HepG2 (cell line): ENCODE data around the gene DOCK11. TPM values are rescaled to one million over a fixed set of nuclear protein-coding genes. Genes with fewer than 3 reads are reported as not detected.

Experiments used
- ATAC-seq: fragments of 200-7000 bp; cut with Tn5 transposase; 3 replicates; pipeline ENCODE4 v1.9.1; 2020; ENCODE audit warnings: mild to moderate bottlenecking, moderate library complexity
- BruUV-seq: library from RNA; stranded (reverse); fragments of 400-500 nt; replicated peaks from 2 replicates; lab custom pipeline; 2021; lab: Mats Ljungman, UMichigan
- CTCF ChIA-PET: fragments of 300-600 bp; formaldehyde crosslinking; extraction: SDS; loops from one replicate; lab custom pipeline; 2021; ENCODE audit warnings: low total read pairs, inconsistent platforms, low intra/inter-chr PET ratio; lab: Yijun Ruan, JAX
- POLR2A ChIA-PET: fragments of 350-600 bp; sonication (Branson Sonifier 250); formaldehyde crosslinking; loops from one replicate; lab custom pipeline; 2020; ENCODE audit warnings: antibody characterized with exemption, inconsistent platforms; lab: Yijun Ruan, JAX
- DNase-seq: peaks from one replicate; pipeline ENCODE4 v3.0.0-alpha.2; 2015; ENCODE audit warnings: low spot score
- FAIRE-seq: peaks from 3 replicates; lab custom pipeline; 2011; peaks lifted over from hg19 to GRCh38; lab: Jason Lieb, UNC
- H2AFZ ChIP-seq: one replicate; pipeline ENCODE4 v1.6.1; 2011; ENCODE audit warnings: low read length, inconsistent platforms
- H3K27ac ChIP-seq: fragments of 300-600 bp; 3 replicates; pipeline ENCODE4 v1.8.0; 2011; ENCODE audit warnings: mixed run types, mild to moderate bottlenecking, mixed read lengths, low read length, inconsistent platforms; ENCODE audit not compliant: insufficient read depth; ENCODE audit errors: extremely low read length
- H3K27me3 ChIP-seq, 2 experiments: fragments of 200-600 bp in 1 of 2; 2 replicates in 1 of 2; 3 replicates in 1 of 2; pipeline versions ENCODE4 v1.6.0 to v1.8.0; 2011; ENCODE audit warnings: low read length in 2 of 2, mild to moderate bottlenecking in 2 of 2, moderate library complexity in 2 of 2, inconsistent platforms in 1 of 2; ENCODE audit not compliant: insufficient read depth in 2 of 2, control insufficient read depth in 1 of 2
- H3K36me3 ChIP-seq, 2 experiments: fragments of 200-600 bp in 1 of 2; replicated peaks in 1 of 2; 2 replicates in 1 of 2; 3 replicates in 1 of 2; pipeline versions ENCODE4 v1.5.1 to v1.8.0; 2011; ENCODE audit warnings: low read length in 2 of 2, inconsistent platforms in 1 of 2; ENCODE audit not compliant: insufficient read depth in 2 of 2, control insufficient read depth in 1 of 2
- H3K4me1 ChIP-seq: 2 replicates; pipeline ENCODE4 v1.5.1; 2012; ENCODE audit warnings: low read length, inconsistent platforms; ENCODE audit not compliant: insufficient read depth
- H3K4me2 ChIP-seq: 2 replicates; pipeline ENCODE4 v1.6.0; 2011; ENCODE audit warnings: low read depth, low read length, inconsistent platforms
- H3K4me3 ChIP-seq, 3 experiments: fragments of 200-600 bp in 1 of 3; sonication (generic), shearing (Covaris generic) in 1 of 3; replicated peaks in 1 of 3; 2 replicates each; pipeline ENCODE4 v1.5.1; 2011 to 2016; ENCODE audit warnings: low read length in 3 of 3, inconsistent platforms in 2 of 3, low read depth in 2 of 3, mild to moderate bottlenecking in 2 of 3, control low read depth in 1 of 3, mixed read lengths in 1 of 3; ENCODE audit not compliant: insufficient read depth in 1 of 3
- H3K79me2 ChIP-seq: one replicate; pipeline ENCODE4 v1.6.1; 2011; ENCODE audit warnings: low read length, inconsistent platforms; ENCODE audit not compliant: insufficient read depth
- H3K9ac ChIP-seq: 2 replicates; pipeline ENCODE4 v1.6.0; 2011; ENCODE audit warnings: mild to moderate bottlenecking, low read depth, low read length, inconsistent platforms; ENCODE audit not compliant: insufficient read depth
- H3K9me3 ChIP-seq: 2 replicates; pipeline ENCODE4 v1.5.1; 2012; ENCODE audit warnings: mild to moderate bottlenecking, low read length
- H4K20me1 ChIP-seq: 2 replicates; pipeline ENCODE4 v1.6.0; 2011; ENCODE audit warnings: inconsistent platforms, mild to moderate bottlenecking, low read length, moderate library complexity; ENCODE audit not compliant: insufficient read depth
- FLYWCH1 ChIP-seq: sonication (generic); formaldehyde crosslinking; IDR thresholded peaks from 2 replicates; pipeline ENCODE4 v1.8.1; 2023; ENCODE audit warnings: mild to moderate bottlenecking, missing genetic modification reagents
- HNF4G ChIP-seq, 2 experiments: sonication (generic) in 1 of 2; formaldehyde crosslinking in 1 of 2; IDR thresholded peaks; 2 replicates each; pipeline versions ENCODE4 v1.4.0 to v1.6.1; 2011 to 2020; ENCODE audit warnings: borderline replicate concordance in 2 of 2, low read depth in 2 of 2, mild to moderate bottlenecking in 2 of 2, low read length in 1 of 2, missing genetic modification reagents in 1 of 2, moderate library complexity in 1 of 2
- IKZF4 ChIP-seq: sonication (generic); formaldehyde crosslinking; IDR thresholded peaks from 2 replicates; pipeline ENCODE4 v1.5.1; 2020; ENCODE audit warnings: borderline replicate concordance, mild to moderate bottlenecking, low read depth, missing genetic modification reagents; ENCODE audit errors: not compliant biosample characterization
- IRX3 ChIP-seq: sonication (generic); formaldehyde crosslinking; IDR thresholded peaks from 2 replicates; pipeline ENCODE4 v1.8.1; 2023; ENCODE audit warnings: mild to moderate bottlenecking, low read depth, missing genetic modification reagents, borderline replicate concordance
- KMT2A ChIP-seq: sonication (generic); formaldehyde crosslinking; IDR thresholded peaks from 2 replicates; pipeline ENCODE4 v1.4.0; 2020; ENCODE audit warnings: missing genetic modification reagents
- MAZ ChIP-seq, 2 experiments: sonication (generic) in 1 of 2; formaldehyde crosslinking in 1 of 2; IDR thresholded peaks; 2 replicates each; pipeline versions ENCODE4 v1.5.0 to v1.6.1; 2012 to 2020; ENCODE audit warnings: low read depth in 2 of 2, mild to moderate bottlenecking in 2 of 2, borderline replicate concordance in 1 of 2, improper control_type of control experiment in 1 of 2, low read length in 1 of 2, missing genetic modification reagents in 1 of 2, moderate library complexity in 1 of 2
- MXD1 ChIP-seq: sonication (generic); formaldehyde crosslinking; IDR thresholded peaks from 2 replicates; pipeline ENCODE4 v1.4.0; 2020; ENCODE audit warnings: mild to moderate bottlenecking, missing genetic modification reagents
- MXD3 ChIP-seq: IDR thresholded peaks from 2 replicates; pipeline ENCODE4 v1.6.1; 2016; ENCODE audit warnings: mild to moderate bottlenecking, missing biosample characterization, missing genetic modification reagents
- NPAS2 ChIP-seq: sonication (generic); formaldehyde crosslinking; IDR thresholded peaks from 2 replicates; pipeline ENCODE4 v1.8.0; 2022; ENCODE audit warnings: mild to moderate bottlenecking, missing genetic modification reagents, borderline replicate concordance
- PCBP2 ChIP-seq: fragments of 200-400 bp; formaldehyde crosslinking; optimal IDR thresholded peaks from 2 replicates; pipeline ENCODE3; 2018; ENCODE audit warnings: low read length, low read depth; ENCODE audit not compliant: poor library complexity, severe bottlenecking
- PHF20 ChIP-seq: sonication (generic); formaldehyde crosslinking; IDR thresholded peaks from 2 replicates; pipeline ENCODE4 v1.5.0; 2020; ENCODE audit warnings: mild to moderate bottlenecking, missing genetic modification reagents
- POLR2A ChIP-seq, 2 experiments: IDR thresholded peaks; 2 replicates each; pipeline ENCODE4 v1.6.1; 2011; ENCODE audit warnings: low read depth in 2 of 2, low read length in 2 of 2, mild to moderate bottlenecking in 1 of 2, moderate library complexity in 1 of 2; ENCODE audit not compliant: insufficient read depth in 1 of 2
- RBFOX2 ChIP-seq: fragments of 200-400 bp; formaldehyde crosslinking; IDR thresholded peaks from 2 replicates; pipeline ENCODE4 v1.6.1; 2017; ENCODE audit warnings: low read depth, mild to moderate bottlenecking, low read length
- SAP130 ChIP-seq: IDR thresholded peaks from 2 replicates; pipeline ENCODE4 v1.6.1; 2016; ENCODE audit warnings: low read depth
- SKI ChIP-seq: fragments of 450-650 bp; IDR thresholded peaks from one replicate; pipeline ENCODE4 v1.6.1; 2018; ENCODE audit warnings: mild to moderate bottlenecking; ENCODE audit not compliant: partially characterized antibody
- SRF ChIP-seq: IDR thresholded peaks from 2 replicates; pipeline ENCODE4 v1.6.1; 2011; ENCODE audit warnings: mild to moderate bottlenecking, low read depth, low read length, moderate library complexity
- ZFY ChIP-seq: sonication (generic); formaldehyde crosslinking; IDR thresholded peaks from 2 replicates; pipeline ENCODE4 v1.4.0; 2020; ENCODE audit warnings: missing genetic modification reagents
- ZNF235 ChIP-seq: sonication (generic); formaldehyde crosslinking; IDR thresholded peaks from 2 replicates; pipeline ENCODE4 v1.8.1; 2023; ENCODE audit warnings: mild to moderate bottlenecking, missing genetic modification reagents, borderline replicate concordance
- ZNF367 ChIP-seq: sonication (generic); formaldehyde crosslinking; IDR thresholded peaks from 2 replicates; pipeline ENCODE4 v1.4.0; 2020; ENCODE audit warnings: missing genetic modification reagents, borderline replicate concordance
- ZNF792 ChIP-seq: IDR thresholded peaks from 2 replicates; pipeline ENCODE4 v1.6.1; 2016
- WGBS: methylation state at CpG from one replicate; pipeline ENCODE4 v1.1.6; 2017; ENCODE audit warnings: low lambda C conversion rate; 5-methylcytosine and 5-hydroxymethylcytosine counted together
- in situ Hi-C: cut with HindIII; loops from 2 replicates; pipeline ENCODE4 v1.10.0; 2017; ENCODE audit warnings: low pct_unique_long_range_greater_than_20kb; ENCODE audit not compliant: extremely low pct_ligation_motif_present
- intact Hi-C: fragments of 100-400 bp; cut with micrococcal nuclease; formaldehyde crosslinking; loops from one replicate; pipeline ENCODE4 v1.10.0; 2022; ENCODE audit not compliant: unreplicated experiment
- polyA plus RNA-seq, 8 experiments: library from polyadenylated mRNA; depleted of rRNA in 3 of 8; stranded (reverse) in 7 of 8; unstranded in 1 of 8; fragments of >200 nt; fragmentation: Illumina TruSeq in 4 of 8; extraction: Trizol in 4 of 8; gene quantifications; 2 replicates each; pipeline versions ENCODE4 v1.2.1 to v1.2.3, GENCODE V29; 2011 to 2016; ENCODE audit warnings: low read depth in 4 of 8, missing spikeins in 1 of 8, mixed read lengths in 1 of 8; ENCODE audit not compliant: insufficient read depth in 1 of 8
- total RNA-seq, 5 experiments: library from RNA; depleted of rRNA; stranded (reverse); fragments of >200 nt; fragmentation: Illumina TruSeq; extraction: Trizol; gene quantifications; 2 replicates each; pipeline ENCODE4 v1.2.3, GENCODE V29; 2016; ENCODE audit warnings: low read depth in 1 of 5

The DOCK11 gene
- total and polyA plus RNA-seq, 2 of the 13 experiments (the other 11 are each of a cell fraction or from before 2014, with no cell fraction given): 0.02 to 0.12 TPM

GRCh38 chrX:118726887-118727685, 231.5 kb downstream of the DOCK11 start, which contains the start of gene IL13RA1 (continued):
- no peak for TF ChIP-seq PCBP2

- Histone ChIP-seq H3K4me1 (peaks cover 63% of the 10 kb centered on the region), H3K9me3 (no peaks in the 10 kb centered on the region), H3K27me3 (no peaks in the 10 kb centered on the region), H3K36me3 (no peaks in the 10 kb centered on the region), H3K27ac (peak overlapping the region; percentile 99), H3K4me3 (peak overlapping the region; percentile 65 to 74 (median 74)), H2AFZ (no peak overlapping the region), H4K20me1 (no peaks in the 10 kb centered on the region), H3K79me2 (peaks cover 36% of the 10 kb centered on the region), H3K9ac (peak overlapping the region; percentile 81), H3K4me2 (peak overlapping the region; percentile 80)
- CTCF ChIA-PET: no interaction called here
- DNase-seq (peak; percentile 10), ATAC-seq (peak; percentile 38), FAIRE-seq (no peak)
- in situ Hi-C loops (no loop called here), intact Hi-C loops (loop anchor here (2.0 to 5.0 kb wide), 3 partner anchors 25 to 724 kb away; no protein-coding TSS in a partner anchor)
- POLR2A ChIA-PET: interaction anchor here (1.4 to 1.9 kb wide), 2 partner anchors 11 to 17 kb away, joined by 4 to 8 read pairs; no protein-coding TSS in a partner anchor
- BruUV-seq: no TSS peak
- 0% methylated on average over 3 of the region's 73 CpGs for WGBS
- peak; percentile 11 to 55; a peak in 3 of 4 replicates for TF ChIP-seq POLR2A (IDR thresholded peaks at IDR 0.05; ENCODE audit: insufficient read depth in 1 of 2, low read depth in 2 of 2, low read length in 2 of 2)
- no peak for TF ChIP-seq FLYWCH1 (CRISPR knock-in tag)
- TF ChIP-seq ZNF792 (CRISPR knock-in tag): no peak
- TF ChIP-seq RBFOX2: peak; percentile 60
- 0 out of 2 replicates have a peak, but pooled peaks have one; percentile 12 for TF ChIP-seq HNF4G (IDR thresholded peaks at IDR 0.05; ENCODE audit: borderline replicate concordance, low read depth, low read length)
- TF ChIP-seq HNF4G (CRISPR knock-in tag; IDR thresholded peaks at IDR 0.05; ENCODE audit: borderline replicate concordance, low read depth): no peak
- TF ChIP-seq SKI: peak; percentile 77
- 0 out of 2 replicates have a peak, but pooled peaks have one; percentile 11 for TF ChIP-seq MXD1 (CRISPR knock-in tag)
- TF ChIP-seq PHF20 (CRISPR knock-in tag): 0 out of 2 replicates have a peak, but pooled peaks have one; percentile 8
- no peak for TF ChIP-seq ZNF235 (CRISPR knock-in tag)
- TF ChIP-seq NPAS2: no peak
- peak; percentile 1; the same call in 1 of the 2 replicates for TF ChIP-seq MXD3 (CRISPR knock-in tag)
- 0 out of 2 replicates have a peak, but pooled peaks have one; percentile 28 for TF ChIP-seq KMT2A (CRISPR knock-in tag)
- no peak for TF ChIP-seq ZNF367
- TF ChIP-seq SAP130 (CRISPR knock-in tag): peak; percentile 30; the same call in 1 of the 2 replicates
- peak; percentile 49 for TF ChIP-seq ZFY (CRISPR knock-in tag)
- TF ChIP-seq IRX3 (CRISPR knock-in tag): no peak
- no peak for TF ChIP-seq MAZ (IDR thresholded peaks at IDR 0.05; ENCODE audit: borderline replicate concordance, low read depth, low read length)
- TF ChIP-seq MAZ (CRISPR knock-in tag; IDR thresholded peaks at IDR 0.05; ENCODE audit: low read depth): no peak
- no peak for TF ChIP-seq SRF
- TF ChIP-seq IKZF4 (CRISPR knock-in tag): no peak
Measured at GRCh38 chrX:118727686-118728339, 232.2 kb downstream of the DOCK11 start.
